Ectodermal cell (in vitro differentiated cells): Measurements from ENCODE around the gene FBXO21.

Source experiments
- H3K27ac ChIP-seq: 2 replicates; pipeline ENCODE4 v1.7.0; 2013; ENCODE audit warnings: mild to moderate bottlenecking, low read depth, low read length; ENCODE audit not compliant: insufficient read depth, poor library complexity, severe bottlenecking
- H3K27me3 ChIP-seq: 2 replicates; pipeline ENCODE4 v1.7.0; 2013; ENCODE audit warnings: mild to moderate bottlenecking, low read length; ENCODE audit not compliant: insufficient read depth, control insufficient read depth, poor library complexity, severe bottlenecking
- H3K36me3 ChIP-seq: one replicate; pipeline ENCODE4 v1.7.0; 2013; ENCODE audit warnings: low read length; ENCODE audit not compliant: control insufficient read depth, insufficient read depth
- H3K4me1 ChIP-seq: one replicate; pipeline ENCODE4 v1.7.0; 2013; ENCODE audit warnings: low read length; ENCODE audit not compliant: control insufficient read depth, insufficient read depth
- H3K4me3 ChIP-seq: 2 replicates; pipeline ENCODE4 v1.7.0; 2013; ENCODE audit warnings: low read depth, low read length, control low read depth; ENCODE audit not compliant: insufficient read depth
- H3K9me3 ChIP-seq: 2 replicates; pipeline ENCODE4 v1.7.0; 2013; ENCODE audit warnings: mild to moderate bottlenecking, low read length, moderate library complexity; ENCODE audit not compliant: control insufficient read depth
- WGBS, 2 experiments: methylation state at CpG; one replicate each; pipeline ENCODE4 v1.1.7; 2013; ENCODE audit warnings: missing lambda C conversion rate in 2 of 2; 5-methylcytosine and 5-hydroxymethylcytosine counted together

FBXO21 gene

GRCh38 chr12:117168976-117169375 lies 21.3 kb downstream of the FBXO21 start:
- Histone ChIP-seq H3K27me3 (no peaks in the 10 kb centered on the region), H3K4me3 (no peak overlapping the region), H3K27ac (no peak overlapping the region), H3K4me1 (no peaks in the 10 kb centered on the region), H3K9me3 (no peaks in the 10 kb centered on the region), H3K36me3 (peaks cover 73% of the 10 kb centered on the region)
- 83 to 84% methylated on average over 3 of the region's 3 CpGs for WGBS, 2 experiments

- Histone ChIP-seq H3K4me1 (no peaks in the 10 kb centered on the region), H3K27ac (no peak overlapping the region), H3K9me3 (no peaks in the 10 kb centered on the region), H3K27me3 (no peaks in the 10 kb centered on the region), H3K36me3 (peaks cover 67% of the 10 kb centered on the region), H3K4me3 (no peak overlapping the region)
- 84 to 92% methylated on average over 4 of the region's 4 CpGs for WGBS, 2 experiments
Measured at GRCh38 chr12:117167769-117168168, 22.5 kb downstream of the FBXO21 start.

- no peaks in the 10 kb centered on the region for H3K27me3 ChIP-seq
- no peak overlapping the region for H3K27ac ChIP-seq
- no peaks in the 10 kb centered on the region for H3K4me1 ChIP-seq
- peaks cover 68% of the 10 kb centered on the region for H3K36me3 ChIP-seq
- no peak overlapping the region for H3K4me3 ChIP-seq
- 96 to 97% methylated on average over 4 of the region's 4 CpGs for WGBS, 2 experiments
- H3K9me3 ChIP-seq: no peaks in the 10 kb centered on the region
Measured at GRCh38 chr12:117166107-117166506, 24.2 kb downstream of the FBXO21 start.

- WGBS, 2 experiments: 92 to 94% methylated on average over 5 of the region's 5 CpGs
- Histone ChIP-seq H3K4me1 (no peaks in the 10 kb centered on the region), H3K9me3 (no peaks in the 10 kb centered on the region), H3K27me3 (no peaks in the 10 kb centered on the region), H3K27ac (no peak overlapping the region), H3K4me3 (no peak overlapping the region), H3K36me3 (peaks cover 64% of the 10 kb centered on the region)
Measured at GRCh38 chr12:117165342-117165741, 24.9 kb downstream of the FBXO21 start.

GRCh38 chr12:117162633-117163032 lies 27.6 kb downstream of the FBXO21 start:
- 87 to 88% methylated on average over 7 of the region's 7 CpGs for WGBS, 2 experiments
- Histone ChIP-seq H3K36me3 (peaks cover 64% of the 10 kb centered on the region), H3K4me3 (no peak overlapping the region), H3K9me3 (no peaks in the 10 kb centered on the region), H3K27me3 (no peaks in the 10 kb centered on the region), H3K4me1 (no peaks in the 10 kb centered on the region), H3K27ac (no peak overlapping the region)

GRCh38 chr12:117162167-117162539 lies 28.1 kb downstream of the FBXO21 start:
- no peak overlapping the region for H3K27ac ChIP-seq
- no peak overlapping the region for H3K4me3 ChIP-seq
- H3K27me3 ChIP-seq: no peaks in the 10 kb centered on the region
- peaks cover 64% of the 10 kb centered on the region for H3K36me3 ChIP-seq
- no peaks in the 10 kb centered on the region for H3K4me1 ChIP-seq
- H3K9me3 ChIP-seq: no peaks in the 10 kb centered on the region
- 95 to 96% methylated on average over 8 of the region's 8 CpGs for WGBS, 2 experiments

- Histone ChIP-seq H3K9me3 (no peaks in the 10 kb centered on the region), H3K27me3 (no peaks in the 10 kb centered on the region), H3K4me1 (no peaks in the 10 kb centered on the region), H3K36me3 (peaks cover 65% of the 10 kb centered on the region), H3K27ac (no peak overlapping the region), H3K4me3 (no peak overlapping the region)
- 93% methylated on average over 10 of the region's 10 CpGs for WGBS, 2 experiments
Measured at GRCh38 chr12:117161460-117162166, 28.7 kb downstream of the FBXO21 start.

GRCh38 chr12:117159674-117160073 lies 30.6 kb downstream of the FBXO21 start:
- H3K4me1 ChIP-seq: no peaks in the 10 kb centered on the region
- H3K9me3 ChIP-seq: no peaks in the 10 kb centered on the region
- WGBS, 2 experiments: 97% methylated on average over 9 of the region's 9 CpGs
- no peak overlapping the region for H3K4me3 ChIP-seq
- H3K27me3 ChIP-seq: no peaks in the 10 kb centered on the region
- H3K36me3 ChIP-seq: peaks cover 62% of the 10 kb centered on the region
- no peak overlapping the region for H3K27ac ChIP-seq

- Histone ChIP-seq H3K9me3 (no peaks in the 10 kb centered on the region), H3K4me3 (no peak overlapping the region), H3K36me3 (peaks cover 63% of the 10 kb centered on the region), H3K27ac (no peak overlapping the region), H3K27me3 (no peaks in the 10 kb centered on the region), H3K4me1 (no peaks in the 10 kb centered on the region)
- 88 to 90% methylated on average over 7 of the region's 7 CpGs for WGBS, 2 experiments
Measured at GRCh38 chr12:117158911-117159553, 31.2 kb downstream of the FBXO21 start.

- no peaks in the 10 kb centered on the region for H3K27me3 ChIP-seq
Measured at GRCh38 chr12:117158096-117158495, 32.2 kb downstream of the FBXO21 start.

More at GRCh38 chr12:117158096-117158495, 32.2 kb downstream of the FBXO21 start:
- WGBS, 2 experiments: 91 to 92% methylated on average over 11 of the region's 11 CpGs
- Histone ChIP-seq H3K36me3 (peaks cover 59% of the 10 kb centered on the region), H3K9me3 (no peaks in the 10 kb centered on the region), H3K27ac (no peak overlapping the region), H3K4me3 (no peak overlapping the region), H3K4me1 (no peaks in the 10 kb centered on the region)
